Neural cell (in vitro differentiated cells): Measurements from ENCODE around the gene ACBD3.

ENCODE experiments used
- EP300 ChIP-seq: fragments of 450-650 bp; conservative IDR thresholded peaks from 2 replicates; pipeline ENCODE4 v1.6.1; 2014; ENCODE audit warnings: antibody characterized with exemption, mild to moderate bottlenecking, moderate library complexity; ENCODE audit not compliant: poor library complexity, severe bottlenecking
- EZH2 ChIP-seq: fragments of 200-600, 300-800 bp; shearing (Covaris generic), sonication (generic); IDR thresholded peaks from 2 replicates; pipeline ENCODE4 v1.6.1; 2014; ENCODE audit warnings: antibody characterized with exemption, low read length, borderline replicate concordance, mild to moderate bottlenecking; ENCODE audit not compliant: insufficient read depth, poor library complexity, severe bottlenecking
- MXI1 ChIP-seq: fragments of 450-650 bp; conservative IDR thresholded peaks from 2 replicates; pipeline ENCODE4 v1.6.1; 2014; ENCODE audit warnings: antibody characterized with exemption, mild to moderate bottlenecking; ENCODE audit not compliant: poor library complexity, severe bottlenecking
- POLR2AphosphoS5 ChIP-seq: IDR thresholded peaks from 2 replicates; pipeline ENCODE4 v1.6.1; 2012
- RAD21 ChIP-seq: fragments of 450-650 bp; conservative IDR thresholded peaks from 2 replicates; pipeline ENCODE4 v1.6.1; 2014; ENCODE audit warnings: antibody characterized with exemption, mild to moderate bottlenecking, moderate library complexity
- SMC3 ChIP-seq: fragments of 450-650 bp; conservative IDR thresholded peaks from 2 replicates; pipeline ENCODE4 v1.6.1; 2014; ENCODE audit warnings: antibody characterized with exemption, mild to moderate bottlenecking, moderate library complexity; ENCODE audit not compliant: poor library complexity
- TF ChIP-seq, protein P1 (sequence below): fragments of 450-650 bp; IDR thresholded peaks from 2 replicates; pipeline ENCODE4 v1.5.1; 2014; ENCODE audit warnings: antibody characterized with exemption, mild to moderate bottlenecking, moderate library complexity; ENCODE audit not compliant: poor library complexity, severe bottlenecking
- TF ChIP-seq, protein P2 (sequence below): IDR thresholded peaks from 2 replicates; pipeline ENCODE4 v1.6.1; 2012; ENCODE audit warnings: borderline replicate concordance

GRCh38 chr1:226158457-226158856 is 28.1 kb downstream of the ACBD3 start:
- TF ChIP-seq, protein P1, sequence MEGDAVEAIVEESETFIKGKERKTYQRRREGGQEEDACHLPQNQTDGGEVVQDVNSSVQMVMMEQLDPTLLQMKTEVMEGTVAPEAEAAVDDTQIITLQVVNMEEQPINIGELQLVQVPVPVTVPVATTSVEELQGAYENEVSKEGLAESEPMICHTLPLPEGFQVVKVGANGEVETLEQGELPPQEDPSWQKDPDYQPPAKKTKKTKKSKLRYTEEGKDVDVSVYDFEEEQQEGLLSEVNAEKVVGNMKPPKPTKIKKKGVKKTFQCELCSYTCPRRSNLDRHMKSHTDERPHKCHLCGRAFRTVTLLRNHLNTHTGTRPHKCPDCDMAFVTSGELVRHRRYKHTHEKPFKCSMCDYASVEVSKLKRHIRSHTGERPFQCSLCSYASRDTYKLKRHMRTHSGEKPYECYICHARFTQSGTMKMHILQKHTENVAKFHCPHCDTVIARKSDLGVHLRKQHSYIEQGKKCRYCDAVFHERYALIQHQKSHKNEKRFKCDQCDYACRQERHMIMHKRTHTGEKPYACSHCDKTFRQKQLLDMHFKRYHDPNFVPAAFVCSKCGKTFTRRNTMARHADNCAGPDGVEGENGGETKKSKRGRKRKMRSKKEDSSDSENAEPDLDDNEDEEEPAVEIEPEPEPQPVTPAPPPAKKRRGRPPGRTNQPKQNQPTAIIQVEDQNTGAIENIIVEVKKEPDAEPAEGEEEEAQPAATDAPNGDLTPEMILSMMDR = no peak
- TF ChIP-seq EP300 (no peak), EZH2 (no peak), SMC3 (no peak), POLR2AphosphoS5 (no peak), RAD21 (no peak), MXI1 (no peak)
- TF ChIP-seq, protein P2, sequence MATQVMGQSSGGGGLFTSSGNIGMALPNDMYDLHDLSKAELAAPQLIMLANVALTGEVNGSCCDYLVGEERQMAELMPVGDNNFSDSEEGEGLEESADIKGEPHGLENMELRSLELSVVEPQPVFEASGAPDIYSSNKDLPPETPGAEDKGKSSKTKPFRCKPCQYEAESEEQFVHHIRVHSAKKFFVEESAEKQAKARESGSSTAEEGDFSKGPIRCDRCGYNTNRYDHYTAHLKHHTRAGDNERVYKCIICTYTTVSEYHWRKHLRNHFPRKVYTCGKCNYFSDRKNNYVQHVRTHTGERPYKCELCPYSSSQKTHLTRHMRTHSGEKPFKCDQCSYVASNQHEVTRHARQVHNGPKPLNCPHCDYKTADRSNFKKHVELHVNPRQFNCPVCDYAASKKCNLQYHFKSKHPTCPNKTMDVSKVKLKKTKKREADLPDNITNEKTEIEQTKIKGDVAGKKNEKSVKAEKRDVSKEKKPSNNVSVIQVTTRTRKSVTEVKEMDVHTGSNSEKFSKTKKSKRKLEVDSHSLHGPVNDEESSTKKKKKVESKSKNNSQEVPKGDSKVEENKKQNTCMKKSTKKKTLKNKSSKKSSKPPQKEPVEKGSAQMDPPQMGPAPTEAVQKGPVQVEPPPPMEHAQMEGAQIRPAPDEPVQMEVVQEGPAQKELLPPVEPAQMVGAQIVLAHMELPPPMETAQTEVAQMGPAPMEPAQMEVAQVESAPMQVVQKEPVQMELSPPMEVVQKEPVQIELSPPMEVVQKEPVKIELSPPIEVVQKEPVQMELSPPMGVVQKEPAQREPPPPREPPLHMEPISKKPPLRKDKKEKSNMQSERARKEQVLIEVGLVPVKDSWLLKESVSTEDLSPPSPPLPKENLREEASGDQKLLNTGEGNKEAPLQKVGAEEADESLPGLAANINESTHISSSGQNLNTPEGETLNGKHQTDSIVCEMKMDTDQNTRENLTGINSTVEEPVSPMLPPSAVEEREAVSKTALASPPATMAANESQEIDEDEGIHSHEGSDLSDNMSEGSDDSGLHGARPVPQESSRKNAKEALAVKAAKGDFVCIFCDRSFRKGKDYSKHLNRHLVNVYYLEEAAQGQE = no peak
